Activated CD4-positive, alpha-beta T cell treated with anti-CD3 and anti-CD28 coated beads for 48 hours (primary cell): ENCODE measurements around the gene MLLT3.
A peak's percentile ranks its signal among the peaks of the same experiment; 100 is the strongest.

Experiments used
- DNase-seq: peaks from one replicate; pipeline ENCODE4 v3.0.0-alpha.2; 2020

The MLLT3 gene

DNA sequence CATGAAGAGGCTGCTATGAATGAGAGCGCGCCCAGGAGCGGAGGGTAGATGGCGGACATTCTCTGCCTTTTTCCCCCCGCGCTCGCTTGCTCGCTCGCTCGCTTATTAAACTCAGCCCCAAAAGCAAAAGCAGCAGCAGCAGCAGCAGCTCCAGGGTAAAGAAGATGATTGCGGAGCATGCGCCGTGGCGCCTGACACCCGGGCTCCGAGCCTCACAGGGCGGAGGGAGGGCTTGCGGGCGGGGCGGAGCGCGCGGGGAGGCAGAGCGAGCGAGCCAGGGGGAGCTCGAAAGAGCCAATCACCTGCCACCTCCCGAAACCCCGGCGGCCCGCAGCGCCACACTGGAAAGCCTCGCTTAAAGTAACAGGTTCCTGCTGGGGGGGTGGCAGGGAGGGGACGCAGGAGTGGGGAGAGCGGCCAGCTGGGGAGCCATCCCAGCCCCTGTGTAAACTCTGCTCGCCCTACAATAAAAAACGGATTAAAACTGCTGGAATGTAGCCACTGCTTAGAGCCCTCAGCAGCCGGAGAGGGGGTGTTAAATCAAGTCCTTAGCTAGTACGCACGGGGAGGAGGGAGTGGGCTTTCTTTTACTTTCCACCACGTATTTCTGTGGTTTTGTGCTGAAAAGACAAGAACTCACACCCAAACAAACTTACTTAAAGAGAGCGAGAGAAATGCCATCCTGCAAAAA, at the start of gene MLLT3:
Gene MLLT3, minus strand, starts transcription at position 170 of the 691 bp plus-strand sequence.
- peak; percentile 98 for DNase-seq

DNA sequence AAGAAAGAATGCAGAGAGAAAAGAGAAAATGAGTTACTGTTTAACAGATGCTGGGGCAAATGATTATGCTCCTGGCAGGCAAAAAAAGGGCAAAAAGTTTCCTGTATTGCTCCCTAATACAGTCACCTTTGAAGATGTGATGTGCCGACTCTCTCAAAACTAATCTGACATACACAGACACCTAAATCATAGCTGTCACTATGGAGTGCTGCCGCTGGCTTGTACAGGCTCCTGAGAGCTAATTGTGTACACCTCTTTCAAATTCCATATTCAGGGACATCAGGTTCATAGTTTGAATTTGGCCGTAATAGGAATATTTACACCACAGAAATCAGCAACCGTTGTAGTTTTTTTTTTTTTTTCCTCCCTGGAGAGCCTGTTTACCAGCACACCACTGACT, 49.3 kb upstream of the MLLT3 start:
- DNase-seq, result no peak

DNA sequence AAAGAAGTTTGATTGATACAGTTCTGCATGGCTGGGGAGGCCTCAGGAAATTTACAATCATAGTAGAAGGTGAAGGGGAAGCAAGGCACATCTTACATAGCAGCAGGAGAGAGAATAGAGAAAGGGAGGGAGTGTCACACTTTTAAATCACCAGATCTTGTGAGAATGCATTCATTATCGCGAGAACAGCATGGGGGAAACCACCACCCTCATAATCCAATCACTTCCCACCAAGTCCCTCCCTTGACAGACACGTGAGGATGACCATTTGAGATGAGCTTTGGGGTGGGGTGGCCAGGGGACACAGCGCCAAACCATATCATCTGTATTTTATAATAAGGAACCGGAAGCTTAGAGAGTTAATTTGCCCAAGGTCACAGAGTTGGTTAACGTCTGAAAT, 48.1 kb upstream of the MLLT3 start:
- no peak for DNase-seq

DNA sequence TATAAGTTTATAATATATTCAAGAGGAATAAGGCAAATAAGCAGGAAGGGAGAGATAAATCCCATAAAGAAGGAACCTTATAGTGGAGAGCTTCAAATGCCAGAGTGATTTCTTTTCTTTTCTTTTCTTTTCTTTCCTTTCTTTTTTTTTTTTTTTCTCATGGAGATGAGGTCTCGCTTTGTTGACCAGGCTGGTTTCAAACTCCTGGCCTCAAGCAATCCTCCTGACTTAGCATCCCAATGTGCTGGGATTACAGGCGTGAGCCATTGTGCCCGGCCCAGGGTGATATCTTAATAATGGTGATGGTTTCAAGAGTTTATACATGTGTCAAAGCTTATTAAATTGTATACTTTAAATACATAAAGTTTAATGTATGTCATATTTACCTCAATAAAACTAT, 42.2 kb upstream of the MLLT3 start:
- DNase-seq, result no peak

DNA sequence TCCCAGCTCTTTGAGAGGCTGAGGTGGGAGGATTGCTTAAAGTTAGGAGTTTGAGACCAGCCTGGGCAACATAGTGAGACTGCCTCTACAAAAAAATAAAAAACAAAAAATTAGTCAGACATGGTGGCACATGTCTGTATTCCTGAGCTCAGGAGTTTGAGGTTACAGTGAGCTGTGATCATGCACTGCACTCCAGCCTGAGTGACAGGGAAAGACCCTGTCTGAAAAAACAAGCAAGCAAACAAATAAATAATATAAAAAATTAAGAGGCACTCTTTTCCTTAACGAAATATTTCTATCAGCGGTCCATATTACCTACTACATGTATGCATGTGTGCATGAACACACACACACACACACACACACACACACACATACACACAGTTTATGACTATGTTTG, 40.8 kb upstream of the MLLT3 start:
- no peak for DNase-seq

DNA sequence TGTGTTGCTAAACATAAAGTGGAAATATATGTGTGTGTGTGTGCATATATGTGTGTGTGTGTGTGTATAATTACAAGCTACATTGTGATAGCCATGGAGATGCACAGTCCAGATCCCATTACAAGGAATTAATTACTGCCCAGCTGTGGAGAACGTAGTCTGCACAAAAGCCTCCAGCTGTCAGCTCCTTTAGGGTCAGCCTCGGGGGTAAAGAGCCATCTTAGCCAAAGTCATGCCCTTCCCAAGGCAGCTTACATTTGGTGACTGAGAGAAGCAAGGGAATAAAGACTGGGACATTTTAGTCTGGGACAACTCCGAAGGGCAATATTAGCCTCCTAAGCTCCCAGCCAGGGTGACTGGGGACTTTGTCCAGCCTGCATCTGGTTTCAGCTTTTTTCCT, 39.9 kb upstream of the MLLT3 start:
- no peak for DNase-seq

DNA sequence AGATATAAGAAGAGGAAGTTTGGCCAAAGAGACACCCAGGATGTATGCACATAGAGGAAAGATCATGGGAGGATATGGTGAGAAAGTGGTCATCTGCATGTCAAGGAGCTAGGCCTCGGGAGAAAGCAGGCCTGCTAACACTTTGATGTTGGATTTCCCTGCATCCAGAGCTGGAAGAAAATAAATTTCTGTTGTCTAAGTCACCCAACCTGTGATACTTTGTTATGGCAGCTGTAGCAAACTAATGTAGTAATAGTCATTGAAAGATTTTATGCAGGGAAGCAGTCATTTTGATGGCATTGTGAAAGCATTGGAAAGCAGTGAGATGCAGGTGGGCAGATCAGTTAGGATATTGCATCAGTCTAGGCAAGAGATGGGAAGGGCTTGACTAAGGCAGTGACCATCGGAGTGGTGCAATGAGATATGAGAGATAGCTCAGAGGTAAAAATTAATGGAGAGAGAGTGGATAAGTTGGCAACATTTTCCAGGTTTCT, 37.2 kb upstream of the MLLT3 start:
- DNase-seq, result no peak

DNA sequence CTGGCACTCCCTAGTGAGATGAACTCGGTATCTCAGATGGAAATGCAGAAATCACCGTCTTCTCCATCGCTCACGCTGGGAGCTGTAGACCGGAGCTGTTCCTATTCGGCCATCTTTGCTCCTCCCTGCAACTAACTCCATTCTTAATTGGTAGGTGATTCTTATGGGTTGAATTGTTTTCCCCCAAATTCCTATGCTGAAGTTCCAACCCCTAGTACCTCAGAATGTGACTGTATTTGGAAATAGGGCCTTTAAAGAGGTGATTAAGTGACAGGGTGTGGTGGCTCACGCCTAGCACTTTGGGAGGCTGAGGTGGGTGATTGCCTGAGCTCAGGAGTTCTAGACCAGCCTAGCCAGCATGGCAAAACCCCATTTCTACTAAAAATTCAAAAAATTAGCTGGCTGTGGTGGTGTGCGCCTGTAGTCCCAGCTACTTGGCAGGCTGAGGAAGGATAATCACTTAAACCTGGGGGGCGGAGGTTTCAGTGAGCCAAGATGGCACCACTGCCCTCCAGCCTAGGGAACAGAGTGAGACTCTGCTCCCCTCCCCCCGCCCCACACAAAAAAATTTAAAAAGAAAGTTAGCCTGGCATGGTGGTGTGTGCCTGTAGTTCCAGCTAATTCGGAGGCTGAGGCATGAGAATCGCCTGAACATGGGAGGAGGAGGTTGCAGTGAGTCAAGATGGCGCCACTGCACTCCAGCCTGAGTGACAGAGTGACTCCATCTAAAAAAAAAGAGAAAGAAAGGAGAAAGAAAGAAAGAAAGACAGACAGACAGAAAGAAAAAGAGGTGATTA, 36.6 kb upstream of the MLLT3 start:
- no peak for DNase-seq

DNA sequence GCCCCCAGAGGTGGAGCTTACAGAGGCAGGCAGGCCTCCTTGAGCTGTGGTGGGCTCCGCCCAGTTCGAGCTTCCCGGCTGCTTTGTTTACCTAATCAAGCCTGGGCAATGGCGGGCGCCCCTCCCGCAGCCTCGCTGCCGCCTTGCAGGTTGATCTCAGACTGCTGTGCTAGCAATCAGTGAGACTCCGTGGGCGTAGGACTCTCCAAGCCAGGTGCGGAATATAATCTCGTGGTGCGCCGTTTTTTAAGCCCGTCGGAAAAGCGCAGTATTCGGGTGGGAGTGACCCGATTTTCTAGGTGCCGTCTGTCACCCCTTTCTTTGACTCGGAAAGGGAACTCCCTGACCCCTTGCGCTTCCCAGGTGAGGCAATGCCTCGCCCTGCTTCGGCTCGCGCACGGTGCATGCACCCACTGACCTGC, 36.0 kb upstream of the MLLT3 start:
- DNase-seq, result peak; percentile 31

DNA sequence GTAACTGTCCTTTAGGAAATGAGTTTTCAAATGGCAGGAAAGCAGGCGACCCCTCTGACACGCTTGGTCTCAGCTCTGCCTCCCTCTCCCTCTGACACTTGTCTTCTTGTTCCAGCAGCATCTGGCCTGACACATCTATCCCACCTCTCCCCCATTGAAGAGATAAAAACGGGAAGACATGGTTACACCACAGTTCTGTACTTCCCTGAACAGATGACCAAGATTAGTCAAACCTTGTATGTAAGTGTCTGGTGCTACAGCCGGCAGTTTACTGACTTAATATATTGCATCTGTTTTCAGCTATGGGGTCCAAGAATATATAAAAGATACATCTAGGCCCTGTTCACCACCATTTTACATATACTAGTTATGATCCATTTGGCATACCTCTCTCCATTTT, 29.6 kb upstream of the MLLT3 start:
- no peak for DNase-seq

DNA sequence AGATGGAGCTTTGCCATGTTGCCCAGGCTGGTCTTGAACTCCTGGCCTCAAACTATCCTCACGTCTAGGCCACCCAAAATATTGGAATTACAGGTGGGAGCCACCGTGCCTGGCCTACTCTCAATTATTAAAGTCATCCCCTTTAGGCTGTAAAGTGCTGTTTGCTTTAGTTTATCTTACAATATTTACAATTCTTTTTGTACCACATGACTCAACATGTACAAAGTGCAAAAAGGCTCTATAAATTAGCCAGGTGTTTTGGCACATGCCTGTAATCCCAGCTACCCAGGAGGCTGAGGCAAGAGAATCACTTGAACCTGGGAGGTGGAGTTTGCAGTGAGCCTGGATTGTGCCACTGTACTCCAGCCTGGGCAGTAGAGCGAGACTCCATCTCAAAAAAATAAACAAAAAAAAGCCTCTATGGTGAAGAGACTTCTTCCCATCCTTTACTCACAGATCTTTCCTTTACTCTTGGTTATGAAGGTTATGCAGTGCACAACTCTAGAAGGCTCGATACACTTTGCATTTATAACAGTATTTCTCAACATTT, 28.5 kb upstream of the MLLT3 start:
- DNase-seq, result no peak

DNA sequence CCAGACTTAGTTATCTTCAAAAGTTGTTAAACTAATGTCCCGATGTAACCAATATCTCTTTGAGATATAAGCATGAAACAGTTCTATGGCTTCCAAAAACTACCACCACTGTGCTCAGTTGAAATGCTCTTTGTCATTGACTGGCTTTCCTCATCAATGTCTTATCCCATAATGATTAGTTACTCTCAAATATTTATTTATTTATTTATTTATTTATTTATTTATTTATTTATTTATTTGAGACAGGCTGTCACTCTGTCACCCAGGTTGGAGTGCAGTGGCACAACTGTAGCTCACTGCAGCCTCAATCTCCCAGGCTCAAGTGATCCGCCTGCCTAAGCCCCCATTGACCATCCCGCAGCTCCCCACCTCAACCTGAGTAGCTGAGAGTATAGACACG, 28.0 kb upstream of the MLLT3 start:
- no peak for DNase-seq

DNA sequence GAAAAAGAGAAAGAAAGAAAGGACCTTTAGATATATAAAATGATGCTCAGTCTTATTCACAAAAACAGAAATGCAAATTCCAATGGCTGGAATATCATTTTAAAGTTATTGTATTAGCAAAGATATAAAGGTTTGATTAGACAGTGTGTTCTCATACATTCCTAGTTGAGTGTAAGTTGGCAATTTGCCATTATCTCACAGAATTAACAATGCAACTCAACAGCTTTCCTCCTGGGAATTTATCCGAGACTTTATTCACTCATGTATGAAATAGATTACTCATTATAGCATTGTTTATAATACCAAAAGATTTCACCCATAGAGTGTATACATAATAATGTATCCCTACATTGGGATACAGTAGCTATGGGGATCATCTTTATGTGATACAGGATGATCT, 27.1 kb upstream of the MLLT3 start:
- no peak for DNase-seq

DNA sequence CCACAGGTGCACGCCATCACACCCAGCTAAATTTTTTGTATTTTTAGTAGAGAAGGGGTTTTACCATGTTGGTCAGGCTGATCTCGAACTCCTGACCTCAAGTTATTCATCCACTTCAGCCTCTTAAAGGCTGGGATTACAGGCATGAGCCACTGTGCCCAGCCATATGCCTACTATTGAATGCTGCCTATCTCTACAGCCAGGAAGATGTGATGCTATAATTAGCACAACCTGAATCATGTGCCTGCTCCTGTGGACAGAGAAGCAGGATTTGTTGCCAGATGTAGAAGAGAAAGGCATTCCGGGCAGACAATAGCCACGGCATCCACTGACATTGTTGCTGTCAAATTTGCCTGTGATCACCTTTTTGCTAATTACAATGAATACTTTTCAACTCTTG, 24.4 kb upstream of the MLLT3 start:
- DNase-seq, result no peak

DNA sequence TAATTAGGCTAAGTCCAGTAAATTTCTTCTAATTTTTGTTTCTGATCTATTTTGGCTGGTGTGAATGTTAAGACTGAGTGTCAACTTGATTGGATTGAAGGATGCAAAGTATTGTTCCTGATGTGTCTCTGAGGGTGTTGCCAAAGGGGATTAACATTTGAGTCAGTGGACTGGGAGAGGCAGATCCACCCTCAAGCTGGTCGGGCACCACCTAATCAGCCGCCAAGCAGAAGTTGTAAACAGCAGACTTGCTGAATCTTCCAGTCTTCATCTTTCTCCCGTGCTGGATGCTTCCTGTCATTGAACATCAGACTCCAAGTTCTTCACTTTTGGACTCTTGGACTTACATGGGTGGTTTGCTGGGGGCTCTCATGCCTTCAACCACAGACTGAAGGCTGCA, 21.4 kb upstream of the MLLT3 start:
- no peak for DNase-seq

DNA sequence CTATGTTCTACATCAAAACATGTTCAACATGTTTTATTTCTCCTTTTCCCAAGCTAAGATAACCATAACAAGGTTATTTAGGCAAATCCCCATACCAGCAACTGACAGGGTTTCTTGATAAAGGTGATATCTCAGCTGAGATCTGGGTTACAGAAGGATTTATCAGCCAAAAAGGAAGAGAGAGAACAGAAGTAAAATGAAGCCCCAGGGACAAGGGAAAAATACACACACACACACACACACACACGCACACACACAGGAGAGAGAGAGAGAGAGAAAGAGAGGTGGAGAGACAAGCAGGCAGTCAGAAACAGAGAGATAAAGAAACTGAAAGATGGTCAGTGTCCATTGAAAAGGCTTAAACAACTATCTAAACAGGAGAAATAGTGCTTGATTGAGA, 19.7 kb upstream of the MLLT3 start:
- DNase-seq, result no peak

DNA sequence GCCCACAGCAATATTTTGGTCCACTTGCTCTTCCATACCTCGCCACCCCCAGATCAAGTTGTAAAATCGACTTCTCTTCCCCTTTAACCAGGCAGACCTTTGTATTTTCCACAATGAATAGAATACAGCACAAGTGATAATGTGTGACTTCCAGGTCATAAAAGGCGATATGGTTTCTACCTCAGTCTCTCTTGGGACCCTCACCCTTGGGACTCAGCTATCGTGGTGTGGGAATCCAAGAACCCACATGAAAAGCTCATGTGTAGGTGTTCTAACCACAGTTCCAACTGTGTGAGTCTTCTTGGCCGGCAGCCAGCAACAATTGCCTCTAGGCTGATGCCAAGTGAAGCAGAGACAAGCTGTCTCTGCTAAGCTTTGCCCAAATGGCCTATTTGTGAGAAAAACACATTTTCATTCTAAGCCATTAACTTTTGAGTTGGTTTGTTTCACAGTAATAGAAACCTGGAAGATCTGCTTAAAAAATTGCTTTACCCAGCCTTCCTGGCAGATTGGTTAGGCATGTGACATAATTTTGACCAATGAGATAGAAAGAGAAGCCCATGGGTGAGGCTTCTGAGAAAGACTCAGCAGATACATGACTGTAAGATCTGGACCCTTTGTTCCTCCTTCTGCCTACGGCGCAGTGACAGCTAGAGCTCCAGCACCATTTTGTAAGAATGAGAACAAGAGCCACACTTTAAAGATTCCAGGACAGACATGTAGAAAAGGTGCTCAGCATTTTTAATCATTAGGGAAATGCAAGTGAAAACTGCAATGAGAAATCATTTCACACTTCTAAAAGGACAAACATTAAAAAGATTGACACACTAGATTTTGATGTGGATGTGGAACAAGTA, 18.3 kb upstream of the MLLT3 start:
- DNase-seq, result peak; percentile 85

DNA sequence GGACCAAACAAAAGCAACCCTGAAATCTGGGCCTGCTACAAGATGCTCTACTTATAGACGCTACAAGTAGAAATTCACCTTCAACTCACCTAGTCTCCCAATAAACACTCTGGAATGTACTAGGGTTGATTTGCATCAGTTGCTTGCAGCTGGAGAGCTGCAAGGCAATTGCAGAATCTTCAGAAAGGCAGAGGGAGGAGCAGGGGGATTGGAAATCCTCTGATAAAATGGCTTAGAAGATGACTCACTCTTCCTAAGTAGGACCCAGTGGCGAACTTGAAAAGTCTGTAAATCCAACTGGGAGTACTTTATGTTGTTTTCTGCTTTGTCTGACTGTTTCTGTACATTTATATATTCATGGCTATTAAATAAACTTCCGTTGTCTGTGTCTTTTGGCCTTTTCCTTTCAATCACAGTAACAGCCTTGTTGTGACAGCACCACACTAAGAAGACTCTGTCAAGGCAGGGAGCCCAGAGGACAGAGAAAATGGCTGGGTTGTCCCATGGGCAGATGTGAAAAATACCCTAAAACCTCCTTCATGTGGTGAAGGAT, 14.7 kb upstream of the MLLT3 start:
- no peak for DNase-seq

DNA sequence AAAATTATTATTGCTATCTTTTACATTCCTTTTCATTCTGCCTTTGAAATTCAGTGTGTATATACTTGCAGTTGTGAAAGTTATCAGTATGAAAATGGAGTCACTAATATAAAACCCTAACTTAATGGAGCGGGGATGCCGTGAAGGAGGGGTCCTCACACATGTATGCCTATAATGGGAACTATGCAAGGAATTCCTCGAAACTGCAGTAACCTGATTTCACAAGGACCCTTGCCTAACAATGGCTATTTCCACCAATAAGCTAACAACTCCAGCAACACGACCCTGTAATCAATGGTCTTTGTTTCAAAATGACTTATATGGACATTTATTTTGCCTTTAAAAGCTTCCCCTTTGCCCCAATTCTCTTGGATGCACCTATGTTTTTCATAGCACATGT, 12.6 kb upstream of the MLLT3 start:
- no peak for DNase-seq

DNA sequence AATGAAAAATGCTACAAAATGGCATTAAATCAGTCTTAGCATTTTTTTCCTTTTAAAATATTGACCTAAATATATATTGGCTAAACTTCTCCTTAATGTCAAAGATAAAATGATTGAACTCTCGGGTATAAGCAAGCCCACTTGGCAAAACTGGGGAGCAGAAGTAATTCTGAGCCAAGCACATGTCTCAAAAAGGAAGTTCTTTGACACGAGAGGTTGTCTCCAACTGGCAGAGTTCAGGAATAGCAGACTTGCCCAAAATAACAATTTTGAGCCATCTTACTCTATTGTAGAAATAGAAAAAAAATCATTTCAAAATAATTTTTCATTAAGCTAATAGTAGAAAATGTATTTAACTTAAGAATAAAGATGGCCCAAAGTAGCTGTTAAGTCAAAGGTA, 10.4 kb upstream of the MLLT3 start:
- DNase-seq, result no peak

DNA sequence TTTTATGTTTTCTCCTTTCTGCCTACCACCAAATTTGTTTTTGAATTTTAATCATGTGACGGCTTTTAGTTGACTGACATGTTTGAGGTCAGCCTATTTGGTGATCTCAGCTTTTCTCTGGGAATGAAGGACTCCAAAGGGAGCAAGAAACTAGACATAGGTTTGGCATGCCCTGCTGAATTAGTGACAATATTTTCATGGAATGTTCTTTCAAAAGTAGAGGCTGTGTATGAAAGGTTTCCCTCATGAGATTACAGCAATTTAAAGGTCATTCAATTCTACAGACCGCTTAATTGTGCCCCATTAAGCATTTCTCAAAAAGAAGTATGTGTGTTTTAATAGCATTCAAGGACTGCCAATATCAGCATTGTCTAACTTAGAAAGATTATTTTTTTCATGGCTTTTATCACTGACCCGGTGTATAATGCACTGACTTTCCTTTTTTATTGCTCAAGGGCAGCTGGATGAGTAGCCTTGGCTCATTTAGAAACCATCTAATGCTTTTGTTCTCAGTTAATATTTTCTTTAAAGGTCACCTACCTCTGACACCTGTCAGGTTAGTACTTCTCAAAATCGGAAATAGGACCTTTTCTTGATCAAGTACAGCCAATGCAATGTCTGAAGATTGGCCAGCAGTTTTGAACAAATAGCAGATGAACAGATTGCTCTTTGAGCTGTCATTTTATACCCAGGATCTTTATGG, 8.1 kb upstream of the MLLT3 start:
- no peak for DNase-seq

DNA sequence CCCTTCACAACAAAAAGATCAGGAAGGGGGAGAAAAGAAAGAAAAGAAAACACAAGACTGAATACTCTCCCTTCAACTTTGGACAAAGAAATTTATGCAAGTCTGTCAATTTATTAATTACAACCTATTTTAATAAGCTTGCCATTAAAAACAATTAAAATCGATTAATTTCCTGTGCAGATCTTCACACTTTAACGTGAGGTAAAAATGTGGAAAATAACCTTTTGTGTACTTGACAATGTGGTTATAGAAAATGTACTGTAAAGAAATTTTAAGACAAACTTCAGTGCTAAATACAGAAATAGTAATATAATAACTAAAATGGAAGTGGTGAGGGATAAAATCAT, 2.7 kb upstream of the MLLT3 start:
- DNase-seq, result no peak
